Central memory CD8-positive, alpha-beta T cell (primary cell): Measurements from ENCODE around the gene CHST4.

Experiments used
- ATAC-seq: fragments of 150-1000 bp; cut with Tn5 transposase; replicated peaks from 2 replicates; pipeline ENCODE4 v1.10.0; 2022; ENCODE audit warnings: mild to moderate bottlenecking, moderate FRiP score, moderate number of reproducible peaks; ENCODE audit not compliant: poor library complexity, severe bottlenecking; ENCODE audit errors: extremely low read depth
- DNase-seq, 2 donors: peaks; one replicate each; pipeline ENCODE4 v3.0.0; 2021; ENCODE audit warnings: low spot score in 2 of 2
- H3K27ac Mint-ChIP-seq: one replicate; pipeline ENCODE4 v1.8.0; 2022; ENCODE audit warnings: low read depth, mild to moderate bottlenecking, moderate library complexity, mixed read lengths
- H3K27me3 Mint-ChIP-seq: one replicate; pipeline ENCODE4 v1.8.0; 2022; ENCODE audit warnings: mixed read lengths
- H3K36me3 Mint-ChIP-seq: one replicate; pipeline ENCODE4 v1.8.0; 2022; ENCODE audit warnings: mild to moderate bottlenecking, moderate library complexity, mixed read lengths; ENCODE audit not compliant: insufficient read depth
- H3K4me1 Mint-ChIP-seq: one replicate; pipeline ENCODE4 v1.8.0; 2022; ENCODE audit warnings: mixed read lengths
- H3K4me3 Mint-ChIP-seq: one replicate; pipeline ENCODE4 v1.8.0; 2022; ENCODE audit warnings: mild to moderate bottlenecking, moderate library complexity, mixed read lengths
- H3K9me3 Mint-ChIP-seq: one replicate; pipeline ENCODE4 v1.8.0; 2022; ENCODE audit warnings: mixed read lengths

CHST4 gene

GRCh38 chr16:71526111-71526631 lies at the start of gene CHST4:
CHST4 (plus strand) TSS chr16:71526426; CDS start chr16:71536678, 10,252 bp downstream.
- no peaks in the 10 kb centered on the region for H3K9me3 Mint-ChIP-seq
- peaks cover under 1% of the 10 kb centered on the region for H3K36me3 Mint-ChIP-seq
- DNase-seq (no peak), ATAC-seq (no peak)
- H3K27ac Mint-ChIP-seq = no peak within 1 kb of the TSS
- peaks cover 62% of the 10 kb centered on the region for H3K27me3 Mint-ChIP-seq
- no peak within 1 kb of the TSS for H3K4me3 Mint-ChIP-seq
- H3K4me1 Mint-ChIP-seq = no peaks in the 10 kb centered on the region

GRCh38 chr16:71476457-71477124 lies 49.6 kb upstream of the CHST4 start:
- DNase-seq (no peak), ATAC-seq (no peak)
- Mint-ChIP-seq H3K4me3 (no peak overlapping the region), H3K4me1 (no peaks in the 10 kb centered on the region), H3K27me3 (no peaks in the 10 kb centered on the region), H3K36me3 (peaks cover 1% of the 10 kb centered on the region), H3K27ac (no peak overlapping the region), H3K9me3 (no peaks in the 10 kb centered on the region)

- H3K27me3 Mint-ChIP-seq = no peaks in the 10 kb centered on the region
- H3K27ac Mint-ChIP-seq = no peak overlapping the region
- H3K36me3 Mint-ChIP-seq = peaks cover 9% of the 10 kb centered on the region
- no peaks in the 10 kb centered on the region for H3K9me3 Mint-ChIP-seq
- peaks cover 11% of the 10 kb centered on the region for H3K4me1 Mint-ChIP-seq
- no peak overlapping the region for H3K4me3 Mint-ChIP-seq
- no peak for DNase-seq
- ATAC-seq = no peak
These were observed 46.8 kb upstream of the CHST4 start for GRCh38 chr16:71479420-71479819.

GRCh38 chr16:71480956-71481355 lies 45.3 kb upstream of the CHST4 start:
- DNase-seq (no peak), ATAC-seq (no peak)
- Mint-ChIP-seq H3K27me3 (no peaks in the 10 kb centered on the region), H3K9me3 (no peaks in the 10 kb centered on the region), H3K36me3 (peaks cover 13% of the 10 kb centered on the region), H3K27ac (peak overlapping the region; percentile 57), H3K4me3 (no peak overlapping the region), H3K4me1 (peaks cover 16% of the 10 kb centered on the region)

- peaks cover 16% of the 10 kb centered on the region for H3K4me1 Mint-ChIP-seq
- H3K27me3 Mint-ChIP-seq = no peaks in the 10 kb centered on the region
- no peak for ATAC-seq
These were observed 43.7 kb upstream of the CHST4 start for GRCh38 chr16:71482569-71482968.

GRCh38 chr16:71484006-71484893 lies 42.0 kb upstream of the CHST4 start:
- Mint-ChIP-seq H3K9me3 (no peaks in the 10 kb centered on the region), H3K4me3 (peak overlapping the region; percentile 82), H3K27me3 (no peaks in the 10 kb centered on the region), H3K4me1 (peaks cover 16% of the 10 kb centered on the region), H3K36me3 (peaks cover 11% of the 10 kb centered on the region), H3K27ac (peak overlapping the region; percentile 93)
- DNase-seq = peak; percentile 65 to 77
- ATAC-seq = peak; percentile 88

More at GRCh38 chr16:71482569-71482968, 43.7 kb upstream of the CHST4 start:
- no peak for DNase-seq
- H3K27ac Mint-ChIP-seq = no peak overlapping the region
- H3K9me3 Mint-ChIP-seq = no peaks in the 10 kb centered on the region
- peaks cover 11% of the 10 kb centered on the region for H3K36me3 Mint-ChIP-seq
- H3K4me3 Mint-ChIP-seq = no peak overlapping the region

GRCh38 chr16:71489122-71489521 lies 37.1 kb upstream of the CHST4 start, which contains the start of gene ZNF19:
ZNF19 (minus strand) TSS chr16:71489324; CDS start chr16:71482114, 7,210 bp downstream.
- Mint-ChIP-seq H3K27ac (no peak within 1 kb of the TSS), H3K4me1 (peaks cover 6% of the 10 kb centered on the region), H3K36me3 (peaks cover 6% of the 10 kb centered on the region), H3K9me3 (no peaks in the 10 kb centered on the region), H3K27me3 (no peaks in the 10 kb centered on the region), H3K4me3 (no peak within 1 kb of the TSS)
- DNase-seq = no peak
- ATAC-seq = no peak

GRCh38 chr16:71490361-71490760 lies 35.9 kb upstream of the CHST4 start:
- Mint-ChIP-seq H3K4me3 (no peak overlapping the region), H3K27ac (no peak overlapping the region), H3K9me3 (no peaks in the 10 kb centered on the region), H3K27me3 (no peaks in the 10 kb centered on the region), H3K4me1 (no peaks in the 10 kb centered on the region), H3K36me3 (no peaks in the 10 kb centered on the region)
- DNase-seq = no peak
- no peak for ATAC-seq

GRCh38 chr16:71491054-71491453 lies 35.2 kb upstream of the CHST4 start:
- H3K4me3 Mint-ChIP-seq = no peak overlapping the region
- no peak for DNase-seq
- H3K9me3 Mint-ChIP-seq = no peaks in the 10 kb centered on the region
- no peaks in the 10 kb centered on the region for H3K36me3 Mint-ChIP-seq
- H3K4me1 Mint-ChIP-seq = no peaks in the 10 kb centered on the region
- ATAC-seq = no peak
- H3K27ac Mint-ChIP-seq = no peak overlapping the region
- no peaks in the 10 kb centered on the region for H3K27me3 Mint-ChIP-seq

- no peak overlapping the region for H3K27ac Mint-ChIP-seq
- ATAC-seq (no peak), DNase-seq (no peak)
- H3K9me3 Mint-ChIP-seq = no peaks in the 10 kb centered on the region
- no peaks in the 10 kb centered on the region for H3K4me1 Mint-ChIP-seq
- no peaks in the 10 kb centered on the region for H3K27me3 Mint-ChIP-seq
- no peak overlapping the region for H3K4me3 Mint-ChIP-seq
- no peaks in the 10 kb centered on the region for H3K36me3 Mint-ChIP-seq
These were observed 33.4 kb upstream of the CHST4 start for GRCh38 chr16:71492786-71493185.

GRCh38 chr16:71493213-71493612 lies 33.0 kb upstream of the CHST4 start:
- H3K27ac Mint-ChIP-seq = no peak overlapping the region
- ATAC-seq (no peak), DNase-seq (no peak)
- H3K36me3 Mint-ChIP-seq = no peaks in the 10 kb centered on the region
- no peaks in the 10 kb centered on the region for H3K27me3 Mint-ChIP-seq
- no peak overlapping the region for H3K4me3 Mint-ChIP-seq
- no peaks in the 10 kb centered on the region for H3K9me3 Mint-ChIP-seq
- H3K4me1 Mint-ChIP-seq = no peaks in the 10 kb centered on the region

- H3K4me1 Mint-ChIP-seq = no peaks in the 10 kb centered on the region
- no peak for ATAC-seq
- no peaks in the 10 kb centered on the region for H3K9me3 Mint-ChIP-seq
These were observed 28.2 kb upstream of the CHST4 start for GRCh38 chr16:71498031-71498430.

More at GRCh38 chr16:71498031-71498430, 28.2 kb upstream of the CHST4 start:
- no peak overlapping the region for H3K27ac Mint-ChIP-seq
- H3K27me3 Mint-ChIP-seq = peaks cover 13% of the 10 kb centered on the region
- H3K4me3 Mint-ChIP-seq = no peak overlapping the region
- no peaks in the 10 kb centered on the region for H3K36me3 Mint-ChIP-seq
- no peak for DNase-seq
